ENCODE results near the gene RPGR.

DNA sequence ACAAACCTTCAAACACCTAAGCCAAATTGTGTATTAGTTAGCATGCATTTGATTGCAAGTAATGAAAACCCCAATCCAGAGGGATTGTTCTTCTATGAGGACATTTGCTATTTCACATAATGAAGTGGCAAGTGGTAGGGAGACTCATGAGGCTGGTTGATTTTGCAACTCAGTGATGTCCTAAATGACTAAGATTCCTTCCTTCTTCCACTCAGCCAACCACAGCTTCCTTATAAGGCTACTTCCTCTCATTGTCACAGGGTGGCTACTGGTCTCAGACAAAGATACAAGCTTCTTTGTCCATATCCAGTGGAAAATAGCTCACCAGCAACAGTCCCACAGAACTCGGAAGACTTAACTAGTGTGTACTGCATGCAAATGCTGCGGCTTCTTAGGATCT is 19.8 kb upstream of the RPGR start:
- TF ChIP-seq CTCF (IDR thresholded peaks at IDR 0.05 in 2 of 3, conservative IDR thresholded peaks at IDR 0.05 in 1 of 3; ENCODE audit: borderline replicate concordance in 1 of 3, insufficient read depth in 1 of 3, low read depth in 2 of 3, low read length in 2 of 3) (no peak), ATF3 (IDR thresholded peaks at IDR 0.05) (no peak), EZH2 (IDR thresholded peaks at IDR 0.05) (no peak), POLR2AphosphoS5 (IDR thresholded peaks at IDR 0.05; ENCODE audit: low read depth, low read length) (no peak)
